Effector memory CD8-positive, alpha-beta T cell (primary cell): ENCODE results near the gene PSME4.
"Not testable (repeated sequence)": the region's sequence is repeated elsewhere in the genome, so short reads cannot be mapped to it uniquely, and the experiment has no call there.

ENCODE experiments used
- ATAC-seq: fragments of 150-1000 bp; cut with Tn5 transposase; replicated peaks from 2 replicates; pipeline ENCODE4 v1.10.0; 2021; ENCODE audit warnings: mild to moderate bottlenecking, moderate library complexity
- DNase-seq, 3 experiments: peaks; one replicate each; pipeline ENCODE4 v3.0.0; 2021
- H3K27ac Mint-ChIP-seq, 2 donors: one replicate each; pipeline ENCODE4 v1.8.0; 2022; ENCODE audit warnings: mild to moderate bottlenecking in 2 of 2, mixed read lengths in 2 of 2, moderate library complexity in 2 of 2
- H3K27me3 Mint-ChIP-seq, 2 donors: one replicate each; pipeline ENCODE4 v1.8.0; 2022; ENCODE audit warnings: mixed read lengths in 2 of 2
- H3K36me3 Mint-ChIP-seq: one replicate; pipeline ENCODE4 v1.8.0; 2022; ENCODE audit warnings: mild to moderate bottlenecking, moderate library complexity, mixed read lengths; ENCODE audit not compliant: insufficient read depth
- H3K4me1 Mint-ChIP-seq, 2 donors: one replicate each; pipeline ENCODE4 v1.8.0; 2022; ENCODE audit warnings: low read depth in 2 of 2, mixed read lengths in 2 of 2
- H3K4me3 Mint-ChIP-seq, 2 donors: one replicate each; pipeline ENCODE4 v1.8.0; 2022; ENCODE audit warnings: mild to moderate bottlenecking in 2 of 2, mixed read lengths in 2 of 2, moderate library complexity in 2 of 2
- H3K9me3 Mint-ChIP-seq, 2 donors: one replicate each; pipeline ENCODE4 v1.8.0; 2022; ENCODE audit warnings: mixed read lengths in 2 of 2

The PSME4 gene

DNA sequence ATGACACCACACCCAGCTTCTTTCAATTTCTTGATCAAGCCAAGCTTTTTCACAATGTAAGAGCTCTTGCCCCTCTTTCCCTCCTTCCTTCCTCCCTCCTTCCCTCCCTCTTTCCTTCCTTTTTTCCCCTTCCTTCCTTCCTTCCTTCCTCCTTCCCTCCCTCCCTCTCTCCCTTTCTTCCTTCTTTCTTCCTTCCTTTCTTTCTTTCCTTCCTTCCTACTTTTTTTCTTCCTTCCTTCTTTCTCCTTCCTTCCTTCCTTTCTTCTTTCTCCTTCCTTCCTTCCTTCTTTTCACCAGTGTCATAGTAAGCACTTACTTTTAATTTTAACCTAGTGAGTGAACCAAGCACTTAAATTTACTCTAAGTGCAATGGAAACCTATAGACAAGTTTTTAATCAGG is 21.2 kb upstream of the PSME4 start:
- DNase-seq, result no peak
- Mint-ChIP-seq H3K36me3 (peaks cover 15% of the 10 kb centered on the region), H3K4me3 (peak overlapping the region in 1 of 2 donors; percentile 82), H3K9me3 (no peaks in the 10 kb centered on the region), H3K4me1 (peaks cover 26 to 34% of the 10 kb centered on the region in 2 donors), H3K27me3 (no peaks in the 10 kb centered on the region), H3K27ac (peak overlapping the region in 1 of 2 donors; percentile 81)
- ATAC-seq, result no peak

DNA sequence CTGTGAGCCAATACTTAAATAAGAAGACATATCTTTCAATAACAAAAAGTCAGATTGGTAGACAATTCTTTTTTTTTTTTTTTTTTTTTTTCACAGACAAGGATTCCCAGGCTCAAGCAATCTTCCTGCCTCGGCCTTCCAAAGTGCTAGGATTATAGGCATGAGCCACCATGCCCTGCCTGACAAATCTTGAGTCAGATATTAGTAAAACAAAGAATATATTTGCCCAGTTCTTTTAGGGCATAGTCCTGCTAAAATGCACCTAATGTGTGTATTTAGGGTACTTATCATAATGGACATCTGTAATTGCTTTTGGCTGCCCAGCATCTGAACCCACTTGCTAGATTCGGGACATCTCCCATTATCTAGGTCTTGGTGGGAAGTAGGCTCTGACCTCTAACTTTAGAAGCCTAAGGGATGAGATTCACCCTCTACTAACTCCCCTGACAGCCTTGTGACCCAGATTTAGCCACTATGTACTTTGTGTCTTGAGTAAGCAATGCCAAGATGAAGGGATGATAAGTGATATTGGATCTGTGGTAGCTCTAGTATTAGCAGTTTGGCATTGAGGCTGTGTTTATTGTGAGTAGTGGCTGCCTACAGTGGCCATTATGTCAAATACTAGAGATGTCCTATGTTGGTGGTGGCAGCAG is 18.5 kb upstream of the PSME4 start:
- no peak for ATAC-seq
- Mint-ChIP-seq H3K27ac (no peak overlapping the region), H3K4me3 (no peak overlapping the region), H3K4me1 (peaks cover 23 to 32% of the 10 kb centered on the region in 2 donors), H3K36me3 (peaks cover 8% of the 10 kb centered on the region), H3K9me3 (no peaks in the 10 kb centered on the region), H3K27me3 (no peaks in the 10 kb centered on the region)
- DNase-seq, result no peak

DNA sequence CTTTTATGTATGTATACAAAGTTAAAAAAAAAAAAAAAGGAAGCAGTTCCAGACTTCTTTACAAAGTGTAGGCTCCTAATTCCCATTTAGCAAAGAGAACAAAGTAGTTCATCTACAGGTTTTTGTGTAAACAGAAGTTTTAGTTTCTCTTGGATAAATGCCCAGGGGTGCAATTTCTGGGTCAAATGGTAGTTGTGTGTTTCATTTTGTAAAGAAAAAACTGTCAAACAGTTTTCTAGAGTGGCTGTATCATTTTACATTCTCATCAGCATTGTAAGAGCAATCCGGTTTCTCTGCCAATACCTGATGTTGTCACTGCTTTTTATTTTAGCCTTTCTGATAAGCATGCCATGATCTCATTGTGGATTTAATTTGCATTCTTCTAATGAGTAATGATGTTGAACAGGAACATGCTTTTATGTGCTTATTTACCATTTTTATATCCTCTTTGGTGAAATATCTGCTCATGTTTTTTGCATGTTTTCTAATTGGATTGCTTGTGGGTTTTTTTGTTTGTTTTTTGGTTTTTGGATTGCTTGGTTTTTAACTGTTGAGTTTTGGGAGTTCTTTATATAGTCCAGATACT is 16.6 kb upstream of the PSME4 start:
- peaks cover 13 to 24% of the 10 kb centered on the region in 2 donors for H3K4me1 Mint-ChIP-seq
- peak overlapping the region; percentile 74 to 86 for H3K27ac Mint-ChIP-seq
- H3K27me3 Mint-ChIP-seq, result no peaks in the 10 kb centered on the region
- H3K36me3 Mint-ChIP-seq, result peaks cover 6% of the 10 kb centered on the region
- no peaks in the 10 kb centered on the region for H3K9me3 Mint-ChIP-seq
- no peak for ATAC-seq
- no peak for DNase-seq
- peak overlapping the region in 1 of 2 donors; percentile 3 for H3K4me3 Mint-ChIP-seq

DNA sequence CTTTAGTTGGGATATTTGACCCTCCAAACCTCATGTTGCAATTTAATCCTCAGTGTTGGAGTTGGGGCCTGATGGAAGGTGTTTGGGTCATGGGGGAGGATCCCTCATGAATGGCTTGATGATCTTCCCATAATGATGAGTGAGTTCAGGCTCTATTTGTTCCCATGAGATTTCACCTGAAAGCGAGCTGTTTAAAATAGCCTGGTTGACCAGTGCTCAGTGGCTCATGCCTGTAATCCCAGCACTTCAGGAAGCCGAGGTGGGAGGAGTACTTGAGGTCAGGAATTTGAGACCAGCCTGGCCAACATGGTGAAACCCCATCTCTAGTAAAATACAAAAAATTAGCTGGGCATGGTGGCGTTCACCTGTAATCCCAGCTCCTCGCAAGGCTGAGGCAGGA is 14.9 kb upstream of the PSME4 start:
- no peaks in the 10 kb centered on the region for H3K27me3 Mint-ChIP-seq
- H3K27ac Mint-ChIP-seq, result peak overlapping the region in 1 of 2 donors; percentile 74
- peaks cover 4% of the 10 kb centered on the region for H3K36me3 Mint-ChIP-seq
- no peaks in the 10 kb centered on the region for H3K9me3 Mint-ChIP-seq
- no peak for ATAC-seq
- no peak for DNase-seq
- H3K4me3 Mint-ChIP-seq, result no peak overlapping the region
- peaks cover 9 to 22% of the 10 kb centered on the region in 2 donors for H3K4me1 Mint-ChIP-seq

DNA sequence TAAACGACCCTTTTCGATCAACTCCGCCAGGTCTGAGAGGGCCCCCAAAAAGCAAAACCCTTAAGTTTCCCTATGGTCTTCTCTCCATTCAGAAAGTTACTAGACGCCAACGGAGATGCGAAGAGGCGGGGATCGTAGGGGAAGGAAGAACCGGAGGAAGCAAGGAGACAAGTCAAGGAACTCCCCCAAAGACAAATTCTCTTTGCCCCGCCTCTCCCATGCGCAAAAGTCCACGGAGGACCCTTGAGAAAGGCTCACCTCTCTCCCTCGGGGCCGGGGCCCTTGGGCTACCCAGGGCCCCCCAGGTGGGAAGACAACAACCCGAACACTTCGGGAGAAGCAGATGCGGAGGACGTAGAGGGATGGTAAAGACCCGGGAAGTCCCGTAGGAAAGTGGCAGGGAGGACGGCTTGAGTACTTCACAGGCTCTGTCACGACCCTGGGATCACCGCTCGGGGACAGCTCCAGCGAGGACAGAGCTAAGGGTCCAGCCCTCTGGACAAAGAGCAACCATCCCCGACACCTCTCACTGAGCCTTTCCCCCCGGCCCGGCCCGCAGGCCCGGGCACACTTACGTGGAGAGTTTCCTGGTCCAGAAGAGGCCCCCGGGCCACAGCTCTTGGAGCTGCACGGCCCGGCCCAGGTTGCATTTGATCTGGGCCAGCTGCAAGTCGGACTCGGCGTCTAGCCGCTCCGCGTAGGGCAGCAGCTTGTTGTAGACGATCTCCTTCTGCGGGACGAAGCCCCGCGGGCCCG is 647 bp downstream of the PSME4 start:
- H3K9me3 Mint-ChIP-seq, result no peaks in the 10 kb centered on the region
- DNase-seq, result peak in 2 of 3 experiments; percentile 6 to 8
- peaks cover 35 to 49% of the 10 kb centered on the region in 2 donors for H3K4me1 Mint-ChIP-seq
- ATAC-seq, result peak; percentile 34
- H3K4me3 Mint-ChIP-seq, result peak overlapping the region; percentile 92 to 94
- peaks cover 24% of the 10 kb centered on the region for H3K36me3 Mint-ChIP-seq
- H3K27ac Mint-ChIP-seq, result peak overlapping the region; percentile 96 to 99
- H3K27me3 Mint-ChIP-seq, result no peaks in the 10 kb centered on the region

DNA sequence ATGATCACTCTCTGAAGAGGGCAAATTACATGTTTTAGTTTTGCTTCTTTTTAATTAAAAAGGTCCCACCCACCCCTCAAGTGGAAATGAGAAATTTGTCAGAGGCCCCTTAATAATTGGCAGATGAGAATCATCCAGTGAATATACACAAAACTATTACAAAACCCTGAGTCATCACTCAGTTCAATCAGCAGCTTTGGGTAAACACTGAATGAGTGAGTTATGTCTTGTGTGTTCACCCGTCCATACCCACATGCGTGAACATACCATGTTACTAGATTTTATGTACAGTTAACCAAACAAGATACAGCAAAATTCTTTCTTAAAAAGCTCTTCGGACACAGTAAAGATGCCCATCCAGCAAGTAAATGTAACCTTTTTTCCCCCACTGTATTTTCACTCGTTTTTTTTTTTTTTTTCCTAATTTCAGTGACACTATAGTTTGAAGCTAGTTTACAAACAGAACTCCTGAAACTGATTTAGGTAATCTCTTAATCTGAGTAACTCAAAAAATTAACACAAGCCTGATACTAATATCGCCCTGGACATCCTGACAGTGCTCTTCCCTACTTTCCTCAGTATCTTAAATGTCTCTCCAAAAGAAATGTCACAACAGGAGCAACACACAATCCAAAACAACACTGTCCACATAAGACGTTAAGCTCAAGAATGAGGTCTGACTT is 1.4 kb downstream of the PSME4 start:
- Mint-ChIP-seq H3K27ac (peak overlapping the region; percentile 96 to 99), H3K4me3 (peak overlapping the region; percentile 92 to 94), H3K9me3 (no peaks in the 10 kb centered on the region), H3K27me3 (no peaks in the 10 kb centered on the region), H3K4me1 (peaks cover 41 to 56% of the 10 kb centered on the region in 2 donors), H3K36me3 (peaks cover 21% of the 10 kb centered on the region)
- ATAC-seq (peak; percentile 14), DNase-seq (no peak)

DNA sequence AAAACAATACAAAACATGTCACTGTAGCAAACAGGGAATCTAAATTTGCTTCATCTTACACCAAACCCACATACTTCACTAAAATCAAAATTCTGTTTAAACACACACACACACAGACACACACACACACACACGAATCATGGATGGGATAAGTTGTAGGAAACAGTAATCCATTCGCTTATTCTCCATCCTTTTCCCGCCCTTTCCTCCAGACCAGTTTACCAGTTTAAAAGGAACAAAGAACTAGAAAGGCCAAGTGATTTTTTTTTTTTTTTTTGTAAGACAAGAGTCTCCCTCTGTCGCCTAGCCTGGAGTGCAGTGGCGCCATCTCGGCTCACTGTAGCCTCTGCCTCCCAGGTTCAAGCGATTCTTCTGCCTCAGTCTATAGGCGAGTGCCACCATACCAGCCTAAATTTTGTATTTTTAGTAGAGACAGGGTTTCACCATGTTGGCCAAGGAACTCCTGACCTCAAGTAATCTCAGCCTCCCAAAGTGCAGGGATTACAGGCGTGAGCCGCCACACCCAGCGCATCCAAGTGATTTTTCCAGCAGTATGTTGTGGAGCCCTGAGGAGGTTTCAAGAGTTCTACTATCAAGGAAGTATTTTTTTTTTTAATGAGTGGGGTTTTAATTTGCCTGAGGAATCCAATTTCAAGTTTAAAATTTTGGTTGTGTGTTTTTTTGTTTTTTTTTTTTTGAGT is 5.7 kb downstream of the PSME4 start:
- no peaks in the 10 kb centered on the region for H3K9me3 Mint-ChIP-seq
- H3K36me3 Mint-ChIP-seq, result peaks cover 13% of the 10 kb centered on the region
- no peaks in the 10 kb centered on the region for H3K27me3 Mint-ChIP-seq
- H3K4me3 Mint-ChIP-seq, result peak overlapping the region; percentile 61
- H3K4me1 Mint-ChIP-seq, result peaks cover 56 to 78% of the 10 kb centered on the region in 2 donors
- H3K27ac Mint-ChIP-seq, result peak overlapping the region; percentile 26 to 64
- DNase-seq (no peak), ATAC-seq (no peak)

DNA sequence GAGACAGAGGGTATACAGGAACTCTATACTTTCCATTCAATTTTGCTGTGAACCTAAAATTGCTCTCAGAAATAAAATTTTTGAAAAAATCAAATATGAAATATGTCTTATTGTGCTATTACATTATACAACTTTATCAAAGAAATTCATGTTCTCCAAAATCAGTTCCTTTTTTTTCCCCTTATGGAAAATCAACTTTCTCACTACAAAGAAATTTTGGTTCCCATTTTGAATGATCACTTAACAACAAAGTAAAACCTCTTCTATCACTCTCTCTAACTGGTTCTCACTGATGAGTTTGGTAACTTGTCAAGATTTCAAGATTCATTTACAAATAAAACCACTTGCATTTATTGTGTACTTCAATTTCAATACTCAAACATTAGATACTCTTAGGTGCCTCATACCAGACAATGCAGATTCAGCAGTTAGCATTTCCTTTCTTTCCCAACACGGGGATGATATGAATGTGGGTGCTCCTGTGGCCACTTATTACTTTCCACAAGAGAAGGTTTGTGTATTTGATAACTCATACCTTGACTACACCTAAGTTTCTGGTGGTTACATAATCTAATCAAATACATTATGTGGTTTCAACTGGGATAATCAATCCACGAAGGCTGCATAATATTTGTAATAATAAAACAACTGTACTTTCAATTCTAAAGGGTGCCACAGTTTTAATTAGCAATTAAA is 6.4 kb downstream of the PSME4 start:
- ATAC-seq, result no peak
- H3K27me3 Mint-ChIP-seq, result no peaks in the 10 kb centered on the region
- peaks cover 53 to 77% of the 10 kb centered on the region in 2 donors for H3K4me1 Mint-ChIP-seq
- peak overlapping the region in 1 of 2 donors; percentile 64 for H3K27ac Mint-ChIP-seq
- H3K9me3 Mint-ChIP-seq, result no peaks in the 10 kb centered on the region
- peaks cover 9% of the 10 kb centered on the region for H3K36me3 Mint-ChIP-seq
- H3K4me3 Mint-ChIP-seq, result peak overlapping the region in 1 of 2 donors; percentile 61
- DNase-seq, result no peak

DNA sequence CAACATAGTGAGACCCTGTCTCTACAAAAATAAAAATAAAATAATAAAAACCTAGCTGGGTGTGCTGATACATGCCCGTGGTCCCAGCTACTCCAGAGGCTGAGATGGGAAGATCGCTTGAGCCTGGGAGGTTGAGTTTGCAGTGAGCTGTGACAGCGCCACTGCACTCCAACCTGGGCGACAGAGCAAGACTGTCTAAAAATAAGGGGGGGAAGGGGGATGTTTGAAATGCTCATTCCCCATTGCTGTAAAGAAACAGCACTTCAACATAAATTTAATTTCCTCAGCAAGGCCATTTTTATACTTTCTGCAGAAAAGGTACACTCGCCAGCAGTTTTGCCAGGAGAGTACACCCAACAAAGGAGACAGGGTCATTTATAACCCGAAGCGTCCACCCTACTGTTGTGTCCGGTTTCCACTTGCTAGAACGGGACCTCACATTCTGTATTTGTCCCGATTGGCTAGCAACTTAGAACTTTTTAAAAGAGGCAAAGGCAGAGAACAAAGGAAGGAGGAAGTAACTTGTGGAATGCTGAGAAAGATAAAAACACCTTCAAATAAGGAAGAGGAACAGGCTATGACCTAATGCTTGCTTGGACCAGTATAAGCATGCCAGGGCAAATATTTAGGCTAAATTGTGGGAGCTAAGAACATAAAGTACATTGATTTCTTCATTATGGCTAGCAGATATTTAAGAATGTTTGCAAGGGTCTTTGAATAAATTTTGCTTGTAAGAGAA is 9.1 kb downstream of the PSME4 start:
- H3K27me3 Mint-ChIP-seq, ATAC-seq, H3K36me3 Mint-ChIP-seq, H3K9me3 Mint-ChIP-seq, DNase-seq: not testable (repeated sequence)
- peaks cover 43 to 76% of the 10 kb centered on the region in 2 donors for H3K4me1 Mint-ChIP-seq
- H3K4me3 Mint-ChIP-seq, result peak overlapping the region in 1 of 2 donors; percentile 50
- H3K27ac Mint-ChIP-seq, result peak overlapping the region in 1 of 2 donors; percentile 38

DNA sequence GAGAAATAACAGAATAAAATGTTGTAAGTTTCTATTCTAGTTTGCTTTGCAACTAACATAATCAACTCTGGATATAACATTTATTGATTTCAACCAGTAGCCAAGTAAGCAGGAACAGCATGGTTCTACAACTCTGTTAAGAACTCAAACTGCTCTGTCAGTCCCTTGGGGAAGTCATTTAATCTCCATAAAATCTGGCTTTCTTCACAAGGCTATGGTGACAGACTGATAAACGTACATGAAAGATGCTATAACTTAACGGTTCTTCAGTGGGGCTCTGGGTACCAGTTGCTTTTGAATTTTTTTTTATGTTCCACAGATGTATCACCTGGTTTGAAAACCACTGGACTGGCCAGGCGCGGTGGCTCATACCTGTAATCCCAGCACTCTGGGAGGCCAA is 10.3 kb downstream of the PSME4 start:
- ATAC-seq (no peak), DNase-seq (no peak)
- no peaks in the 10 kb centered on the region for H3K27me3 Mint-ChIP-seq
- peaks cover 41 to 77% of the 10 kb centered on the region in 2 donors for H3K4me1 Mint-ChIP-seq
- peaks cover 5% of the 10 kb centered on the region for H3K36me3 Mint-ChIP-seq
- H3K4me3 Mint-ChIP-seq, result no peak overlapping the region
- H3K27ac Mint-ChIP-seq, result peak overlapping the region; percentile 13 to 38
- no peaks in the 10 kb centered on the region for H3K9me3 Mint-ChIP-seq

DNA sequence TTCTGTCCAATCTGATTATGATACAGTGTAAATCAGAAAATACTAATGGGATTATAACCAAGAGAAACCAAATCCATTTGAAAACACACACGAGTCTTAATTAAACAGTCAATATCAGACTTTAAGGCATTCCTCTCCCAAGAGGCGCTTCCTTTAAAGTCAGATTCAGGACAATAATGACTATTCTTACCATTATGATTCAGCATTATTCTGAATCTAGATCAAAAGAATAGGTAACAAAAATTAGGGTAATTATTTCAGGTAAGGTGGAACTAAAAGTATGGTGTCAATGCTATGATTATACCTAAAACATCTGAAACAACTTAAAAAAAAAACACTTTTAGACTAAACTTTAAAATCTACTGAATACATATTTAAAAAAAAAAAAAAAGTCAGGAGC is 12.3 kb downstream of the PSME4 start:
- Mint-ChIP-seq H3K27me3 (no peaks in the 10 kb centered on the region), H3K27ac (no peak overlapping the region), H3K36me3 (peaks cover 12% of the 10 kb centered on the region), H3K9me3 (no peaks in the 10 kb centered on the region), H3K4me1 (peaks cover 30 to 66% of the 10 kb centered on the region in 2 donors), H3K4me3 (no peak overlapping the region)
- ATAC-seq (no peak), DNase-seq (no peak)

DNA sequence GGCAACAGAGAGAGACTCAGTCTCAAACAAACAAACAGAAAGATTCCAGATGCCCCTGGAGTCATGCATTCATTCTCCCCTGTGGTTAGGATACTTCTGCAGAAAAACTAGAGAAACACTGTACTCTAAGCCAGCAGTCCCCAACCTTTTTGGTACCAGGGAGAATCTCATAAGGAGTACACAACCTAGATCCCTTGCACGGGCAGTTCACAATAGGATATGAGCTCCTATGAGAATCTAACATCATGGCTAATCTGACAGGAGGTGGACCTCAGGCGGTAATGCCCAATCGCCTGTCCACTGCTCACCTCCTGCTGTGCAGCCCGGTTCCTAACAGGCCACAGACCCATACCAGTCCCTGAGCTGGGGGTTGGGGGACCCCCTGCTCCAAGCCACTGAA is 18.3 kb downstream of the PSME4 start:
- peaks cover 17 to 48% of the 10 kb centered on the region in 2 donors for H3K4me1 Mint-ChIP-seq
- no peak overlapping the region for H3K4me3 Mint-ChIP-seq
- no peaks in the 10 kb centered on the region for H3K9me3 Mint-ChIP-seq
- DNase-seq (no peak), ATAC-seq (no peak)
- H3K36me3 Mint-ChIP-seq, result peaks cover 30% of the 10 kb centered on the region
- no peaks in the 10 kb centered on the region for H3K27me3 Mint-ChIP-seq
- peak overlapping the region; percentile 31 to 44 for H3K27ac Mint-ChIP-seq
